CD4-positive, alpha-beta T cell (primary cell): ENCODE data around the gene GRM5. TPM values are rescaled to one million over a fixed set of nuclear protein-coding genes. Genes with fewer than 3 reads are reported as not detected.

Experiments
- ATAC-seq: fragments of 200-7000 bp; cut with Tn5 transposase; one replicate; pipeline ENCODE4 v1.10.0; 2022; ENCODE audit warnings: mild to moderate bottlenecking; ENCODE audit not compliant: poor library complexity
- CTCF ChIA-PET: fragments of 350-600 bp; sonication (Branson Sonifier 250); formaldehyde crosslinking; loops from one replicate; lab custom pipeline; 2021; ENCODE audit warnings: antibody characterized with exemption, inconsistent platforms; lab: Charles Lee
- POLR2A ChIA-PET: fragments of 350-600 bp; sonication (Branson Sonifier 250); formaldehyde crosslinking; loops from one replicate; lab custom pipeline; 2021; ENCODE audit warnings: antibody characterized with exemption, inconsistent platforms; lab: Charles Lee
- DNase-seq, 14 experiments: peaks; one replicate each; pipeline ENCODE4 v3.0.0-alpha.2; 2013 to 2020; ENCODE audit warnings: mixed read lengths in 2 of 14
- H3K27ac ChIP-seq, 2 donors: one replicate each; pipeline versions ENCODE4 v1.5.1 to v1.7.0; 2013; ENCODE audit warnings: low read length in 2 of 2, low read depth in 1 of 2, mild to moderate bottlenecking in 1 of 2
- H3K27me3 ChIP-seq, 2 experiments: 1 replicate in 1 of 2; 2 replicates in 1 of 2; pipeline versions ENCODE4 v1.6.1 to v1.7.0; 2013; ENCODE audit warnings: low read length in 2 of 2, control low read depth in 1 of 2, mild to moderate bottlenecking in 1 of 2, moderate library complexity in 1 of 2; ENCODE audit not compliant: insufficient read depth in 2 of 2, control insufficient read depth in 1 of 2
- H3K36me3 ChIP-seq: one replicate; pipeline ENCODE4 v1.6.1; 2013; ENCODE audit warnings: low read length, control low read depth; ENCODE audit not compliant: insufficient read depth
- H3K4me1 ChIP-seq: one replicate; pipeline ENCODE4 v1.6.1; 2013; ENCODE audit warnings: low read length, control low read depth; ENCODE audit not compliant: insufficient read depth
- H3K4me3 ChIP-seq: one replicate; pipeline ENCODE4 v1.5.1; 2013; ENCODE audit warnings: mild to moderate bottlenecking, low read length, moderate library complexity
- H3K9me3 ChIP-seq, 2 experiments: 1 replicate in 1 of 2; 2 replicates in 1 of 2; pipeline versions ENCODE4 v1.6.1 to v1.7.0; 2013; ENCODE audit warnings: low read length in 2 of 2, mild to moderate bottlenecking in 2 of 2, control low read depth in 1 of 2, moderate library complexity in 1 of 2; ENCODE audit not compliant: control insufficient read depth in 1 of 2, insufficient read depth in 1 of 2
- H3K27ac Mint-ChIP-seq: one replicate; pipeline ENCODE4 v1.8.0; 2020; ENCODE audit warnings: mixed read lengths
- H3K27me3 Mint-ChIP-seq: one replicate; pipeline ENCODE4 v1.8.0; 2021; ENCODE audit warnings: mixed read lengths
- H3K36me3 Mint-ChIP-seq: one replicate; pipeline ENCODE4 v1.8.0; 2021; ENCODE audit warnings: low read depth, mixed read lengths
- H3K4me1 Mint-ChIP-seq: one replicate; pipeline ENCODE4 v1.8.0; 2021; ENCODE audit warnings: low read depth, mixed read lengths
- H3K4me3 Mint-ChIP-seq: one replicate; pipeline ENCODE4 v1.8.0; 2020; ENCODE audit warnings: mild to moderate bottlenecking, mixed read lengths
- H3K9me3 Mint-ChIP-seq: one replicate; pipeline ENCODE4 v1.8.0; 2020; ENCODE audit warnings: mixed read lengths
- intact Hi-C, 2 experiments: fragments of 100-400 bp; cut with DNase I in 1 of 2; cut with micrococcal nuclease in 1 of 2; formaldehyde crosslinking; loops; one replicate each; pipeline versions ENCODE4 v1.15.1 to v1.9.0; 2023 to 2025; cut with DNase I, micrococcal nuclease
- total RNA-seq, 174 experiments: library from RNA in 2 of 174; stranded (reverse) in 2 of 174; gene quantifications; one replicate each; pipeline ENCODE4 v1.2.3 and lab custom pipeline; 2021 to 2026
- TF ChIP-seq, protein P1 (sequence below): fragments of 200-600 bp; IDR thresholded peaks from one replicate; pipeline ENCODE4 v1.8.0; 2022; ENCODE audit warnings: antibody characterized with exemption, mild to moderate bottlenecking

The GRM5 gene
- total RNA-seq, 2 experiments from 2014 or later = not detected

DNA sequence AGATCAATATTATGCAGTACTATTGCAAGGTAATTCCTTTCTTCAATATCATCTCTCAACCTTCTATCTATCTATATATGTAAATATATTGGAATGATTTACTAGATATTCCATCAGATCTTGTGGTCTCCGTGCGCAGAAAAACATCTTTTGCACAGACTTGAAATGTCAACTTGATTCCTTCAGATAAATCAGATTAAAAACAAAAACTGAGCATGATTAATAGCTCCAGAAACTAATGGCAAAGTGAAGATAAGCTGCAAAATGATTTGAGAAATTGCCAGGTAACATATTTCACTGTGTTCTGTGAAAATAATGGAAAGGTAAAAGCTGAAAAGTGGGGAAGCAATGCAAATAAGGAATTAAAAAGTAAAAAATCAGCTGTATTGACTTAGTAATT is 528.2 kb downstream of the GRM5 start:
- no peak overlapping the region for H3K4me3 Mint-ChIP-seq
- no peaks in the 10 kb centered on the region for H3K36me3 ChIP-seq
- intact Hi-C loops = no loop called here
- no peak overlapping the region for H3K27ac ChIP-seq
- ATAC-seq = no peak
- H3K27me3 ChIP-seq = no peaks in the 10 kb centered on the region
- no peaks in the 10 kb centered on the region for H3K4me1 Mint-ChIP-seq
- H3K27ac Mint-ChIP-seq = no peak overlapping the region
- H3K4me1 ChIP-seq = no peaks in the 10 kb centered on the region
- TF ChIP-seq, protein P1, sequence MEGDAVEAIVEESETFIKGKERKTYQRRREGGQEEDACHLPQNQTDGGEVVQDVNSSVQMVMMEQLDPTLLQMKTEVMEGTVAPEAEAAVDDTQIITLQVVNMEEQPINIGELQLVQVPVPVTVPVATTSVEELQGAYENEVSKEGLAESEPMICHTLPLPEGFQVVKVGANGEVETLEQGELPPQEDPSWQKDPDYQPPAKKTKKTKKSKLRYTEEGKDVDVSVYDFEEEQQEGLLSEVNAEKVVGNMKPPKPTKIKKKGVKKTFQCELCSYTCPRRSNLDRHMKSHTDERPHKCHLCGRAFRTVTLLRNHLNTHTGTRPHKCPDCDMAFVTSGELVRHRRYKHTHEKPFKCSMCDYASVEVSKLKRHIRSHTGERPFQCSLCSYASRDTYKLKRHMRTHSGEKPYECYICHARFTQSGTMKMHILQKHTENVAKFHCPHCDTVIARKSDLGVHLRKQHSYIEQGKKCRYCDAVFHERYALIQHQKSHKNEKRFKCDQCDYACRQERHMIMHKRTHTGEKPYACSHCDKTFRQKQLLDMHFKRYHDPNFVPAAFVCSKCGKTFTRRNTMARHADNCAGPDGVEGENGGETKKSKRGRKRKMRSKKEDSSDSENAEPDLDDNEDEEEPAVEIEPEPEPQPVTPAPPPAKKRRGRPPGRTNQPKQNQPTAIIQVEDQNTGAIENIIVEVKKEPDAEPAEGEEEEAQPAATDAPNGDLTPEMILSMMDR = no peak
- ChIA-PET CTCF (interaction anchor here (1.4 to 2.3 kb wide), 2 partner anchors 15 to 520 kb away, joined by 3 to 5 read pairs; no protein-coding TSS in a partner anchor), POLR2A (no interaction called here)
- H3K4me3 ChIP-seq = no peak overlapping the region
- H3K9me3 Mint-ChIP-seq = no peaks in the 10 kb centered on the region
- peaks cover 4% of the 10 kb centered on the region for H3K27me3 Mint-ChIP-seq
- no peaks in the 10 kb centered on the region for H3K9me3 ChIP-seq
- no peaks in the 10 kb centered on the region for H3K36me3 Mint-ChIP-seq
- no peak for DNase-seq

DNA sequence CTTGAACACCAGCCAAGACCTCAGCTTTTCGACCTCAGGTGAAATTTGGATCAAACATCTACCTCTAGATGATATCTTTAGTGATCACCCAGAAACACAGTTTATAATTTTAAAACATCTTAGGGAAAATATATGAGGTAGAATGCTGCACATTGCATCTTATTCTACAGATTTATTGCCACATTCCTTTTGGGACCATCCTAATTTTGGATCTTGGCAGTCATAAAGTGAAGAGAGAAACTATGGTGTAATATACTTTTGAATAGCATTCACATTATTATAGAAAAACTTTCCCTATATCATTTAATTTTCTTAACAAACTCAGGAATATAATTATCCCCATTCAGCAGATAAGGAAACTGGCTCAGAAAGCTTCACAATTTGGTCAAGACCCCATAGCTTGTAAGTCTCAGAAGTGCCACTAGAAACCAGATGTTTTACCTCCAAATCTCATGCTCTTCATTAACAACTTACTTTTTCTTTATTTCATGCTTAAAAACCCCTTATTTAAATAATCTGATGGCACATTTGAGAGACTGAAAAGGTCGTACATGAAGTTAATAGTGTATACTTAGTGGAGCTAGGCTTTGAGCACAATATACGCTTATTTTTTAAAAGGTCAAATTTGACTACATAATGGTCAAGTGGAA is 529.0 kb downstream of the GRM5 start:
- POLR2A ChIA-PET = no interaction called here
- ATAC-seq (no peak), DNase-seq (no peak)
- Histone ChIP-seq H3K36me3 (no peaks in the 10 kb centered on the region), H3K4me3 (no peak overlapping the region), H3K27me3 (no peaks in the 10 kb centered on the region), H3K9me3 (no peaks in the 10 kb centered on the region), H3K4me1 (no peaks in the 10 kb centered on the region), H3K27ac (no peak overlapping the region)
- Mint-ChIP-seq H3K27me3 (peaks cover 4% of the 10 kb centered on the region), H3K4me1 (no peaks in the 10 kb centered on the region), H3K27ac (no peak overlapping the region), H3K4me3 (no peak overlapping the region), H3K9me3 (no peaks in the 10 kb centered on the region), H3K36me3 (no peaks in the 10 kb centered on the region)
- TF ChIP-seq, protein P1 = no peak
- intact Hi-C loops = no loop called here
- CTCF ChIA-PET = interaction anchor here (2.3 kb wide), 1 partner anchor 519 kb away, joined by 5 read pairs; no protein-coding TSS in a partner anchor

DNA sequence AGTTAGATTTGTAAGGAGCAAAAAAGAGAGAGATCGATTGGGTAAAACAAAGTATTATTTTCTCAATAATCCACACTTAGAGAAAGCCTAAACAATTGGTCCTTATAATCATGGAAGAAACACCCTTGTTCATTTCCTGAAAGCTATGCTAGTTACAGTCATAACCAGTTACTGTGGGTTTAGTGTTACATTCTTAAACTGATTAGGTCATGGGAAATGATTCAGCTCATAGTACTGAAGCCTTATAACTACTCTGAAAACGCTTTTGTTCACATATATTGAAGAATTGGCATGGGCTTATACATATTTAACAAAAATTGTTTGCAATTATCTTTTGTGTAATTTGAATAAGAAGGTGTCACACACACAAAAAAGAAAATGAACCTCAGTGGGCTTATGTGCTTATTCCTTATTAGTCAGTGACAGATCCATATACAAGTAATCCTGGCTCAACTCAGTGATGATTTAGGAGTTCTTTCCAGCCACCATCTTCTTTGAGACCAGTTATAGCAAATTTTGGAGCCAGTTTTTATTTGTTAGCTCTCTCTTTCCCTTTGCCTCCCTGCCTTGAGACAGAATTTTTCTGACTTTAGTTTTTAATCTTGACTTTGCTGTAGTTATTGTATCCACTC is 529.8 kb downstream of the GRM5 start:
- Mint-ChIP-seq H3K27me3 (peaks cover 4% of the 10 kb centered on the region), H3K4me3 (no peak overlapping the region), H3K27ac (no peak overlapping the region), H3K4me1 (no peaks in the 10 kb centered on the region), H3K36me3 (no peaks in the 10 kb centered on the region), H3K9me3 (no peaks in the 10 kb centered on the region)
- ChIA-PET CTCF (no interaction called here), POLR2A (no interaction called here)
- no peaks in the 10 kb centered on the region for H3K4me1 ChIP-seq
- H3K4me3 ChIP-seq = no peak overlapping the region
- intact Hi-C loops = no loop called here
- H3K27me3 ChIP-seq = no peaks in the 10 kb centered on the region
- no peak for ATAC-seq
- H3K9me3 ChIP-seq = no peaks in the 10 kb centered on the region
- TF ChIP-seq, protein P1 = no peak
- H3K36me3 ChIP-seq = no peaks in the 10 kb centered on the region
- no peak for DNase-seq
- no peak overlapping the region for H3K27ac ChIP-seq
